ENCODE results near the gene ZNF775.

ZNF775 gene

GRCh38 chr7:150378853-150379440 is at the start of gene ZNF775:
ZNF775 (plus strand) TSS chr7:150379330; CDS start chr7:150388471, 9,141 bp downstream.
- DNase-seq: peak; percentile 92

GRCh38 chr7:150329331-150330120 is 49.6 kb upstream of the ZNF775 start:
- DNase-seq: no peak

- DNase-seq: no peak
These were observed 48.8 kb upstream of the ZNF775 start for GRCh38 chr7:150330211-150330885.

GRCh38 chr7:150332852-150333635 is 46.1 kb upstream of the ZNF775 start:
- DNase-seq: no peak

GRCh38 chr7:150333659-150334058 is 45.5 kb upstream of the ZNF775 start:
- DNase-seq: no peak

- DNase-seq: no peak
These were observed 45.0 kb upstream of the ZNF775 start for GRCh38 chr7:150334108-150334507.

GRCh38 chr7:150335108-150335773 is 43.9 kb upstream of the ZNF775 start:
- no peak for DNase-seq

GRCh38 chr7:150335774-150336112 is 43.4 kb upstream of the ZNF775 start:
- no peak for DNase-seq

GRCh38 chr7:150336746-150337145 is 42.4 kb upstream of the ZNF775 start:
- no peak for DNase-seq

GRCh38 chr7:150337179-150337578 is 42.0 kb upstream of the ZNF775 start:
- no peak for DNase-seq

GRCh38 chr7:150337659-150338081 is 41.5 kb upstream of the ZNF775 start:
- DNase-seq: no peak

GRCh38 chr7:150338166-150338829 is 40.8 kb upstream of the ZNF775 start:
- DNase-seq: no peak

- no peak for DNase-seq
These were observed 39.7 kb upstream of the ZNF775 start for GRCh38 chr7:150339409-150339809.

GRCh38 chr7:150340024-150340749 is 38.9 kb upstream of the ZNF775 start:
- DNase-seq: no peak

- DNase-seq: no peak
These were observed 38.3 kb upstream of the ZNF775 start for GRCh38 chr7:150340875-150341262.

- DNase-seq: no peak
These were observed 37.6 kb upstream of the ZNF775 start, which contains the start of gene RARRES2 for GRCh38 chr7:150341263-150342120. RARRES2 (minus strand) TSS chr7:150341629; CDS start chr7:150340609, 1,020 bp downstream.

GRCh38 chr7:150342121-150342408 is 37.1 kb upstream of the ZNF775 start:
- no peak for DNase-seq

- no peak for DNase-seq
These were observed 35.9 kb upstream of the ZNF775 start for GRCh38 chr7:150343225-150343624.

GRCh38 chr7:150344299-150344698 is 34.8 kb upstream of the ZNF775 start:
- DNase-seq: no peak

- DNase-seq: no peak
These were observed 34.1 kb upstream of the ZNF775 start for GRCh38 chr7:150345012-150345411.

- DNase-seq: no peak
These were observed 32.2 kb upstream of the ZNF775 start for GRCh38 chr7:150346922-150347321.
